ENCODE measurements around the gene NAA80.
"Not testable (repeated sequence)": the region's sequence is repeated elsewhere in the genome, so short reads cannot be mapped to it uniquely, and the experiment has no call there.

The NAA80 gene

GRCh38 chr3:50268703-50269451, 30.3 kb downstream of the NAA80 start, which contains the start of gene SEMA3B:
TSS of gene SEMA3B (plus strand) at chr3:50269147. CDS start at chr3:50269241, 94 bp downstream.
- no peak for DNase-seq

GRCh38 chr3:50268276-50268675, 30.9 kb downstream of the NAA80 start:
- no peak for DNase-seq

DNA sequence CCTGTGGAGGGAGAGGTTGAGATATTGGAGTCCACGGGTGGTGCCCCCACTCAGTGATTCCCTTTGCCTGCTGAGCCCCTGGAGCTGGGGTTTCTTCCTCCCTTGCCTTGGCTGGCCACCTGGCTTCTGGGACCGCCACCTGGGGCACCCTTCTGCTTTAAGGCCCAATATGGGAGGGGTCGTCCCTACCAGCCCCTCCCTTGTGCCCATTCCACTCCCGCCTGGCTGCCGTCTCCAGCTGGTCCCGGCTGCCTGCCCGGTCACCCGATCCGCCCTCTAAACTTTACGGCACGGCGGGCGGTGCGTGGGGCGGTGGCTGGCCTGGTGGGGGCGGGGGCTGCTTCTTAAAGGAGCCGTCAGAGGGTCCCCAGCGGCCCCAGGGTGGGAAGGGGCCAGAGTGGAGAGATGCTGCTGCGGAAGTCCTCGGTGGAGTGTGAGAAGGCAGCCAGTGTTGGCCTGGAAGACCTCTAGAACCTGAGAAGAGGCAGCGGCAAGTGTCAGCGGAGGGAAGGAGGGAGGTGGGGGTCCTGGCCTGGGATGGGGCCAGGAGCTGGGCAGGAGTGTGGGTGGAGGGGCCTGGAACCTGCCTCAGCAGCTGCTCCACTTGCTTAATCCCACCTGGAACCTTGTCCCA, 31.8 kb downstream of the NAA80 start:
- DNase-seq, result no peak

DNA sequence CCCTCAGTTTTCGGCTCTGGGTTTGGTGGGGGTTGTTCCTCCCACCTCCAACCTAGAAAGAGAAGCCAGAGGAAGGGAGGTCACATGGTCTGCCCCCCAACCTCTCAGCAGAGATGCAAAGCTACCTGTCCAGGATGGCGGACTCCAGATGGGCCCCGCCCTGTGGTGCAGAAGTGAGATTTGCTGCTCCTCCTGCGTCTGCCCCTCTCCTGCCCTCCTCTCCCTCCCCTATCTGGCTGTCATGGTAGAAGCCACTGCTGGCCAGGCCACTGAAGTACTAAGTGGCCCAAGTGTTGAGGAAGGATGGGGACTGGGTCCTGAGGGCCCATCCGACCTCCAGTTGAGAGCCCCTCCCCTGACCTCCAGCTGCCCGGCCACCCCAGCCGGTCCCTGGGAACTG, 32.4 kb downstream of the NAA80 start:
- DNase-seq, result no peak

DNA sequence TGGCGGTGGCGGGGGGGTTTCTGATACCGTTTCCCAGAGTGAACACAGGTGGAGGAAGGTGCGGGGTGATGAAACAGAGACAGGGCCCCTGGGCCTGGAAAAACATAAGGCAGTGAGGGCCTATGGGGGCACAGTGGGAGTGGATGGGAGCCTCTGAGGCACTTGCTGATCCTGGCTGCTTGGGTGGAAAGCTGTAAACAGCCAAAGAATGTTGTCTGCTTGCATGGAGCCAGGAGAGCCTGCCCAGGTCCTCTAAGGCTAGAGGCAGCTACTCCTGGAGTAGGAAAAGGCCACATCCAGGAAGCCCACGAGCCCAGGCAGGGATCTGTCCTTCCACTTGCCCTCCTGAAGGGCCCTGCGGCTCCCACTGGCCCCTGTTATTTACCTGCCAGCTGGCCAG, 33.2 kb downstream of the NAA80 start:
- no peak for DNase-seq

DNA sequence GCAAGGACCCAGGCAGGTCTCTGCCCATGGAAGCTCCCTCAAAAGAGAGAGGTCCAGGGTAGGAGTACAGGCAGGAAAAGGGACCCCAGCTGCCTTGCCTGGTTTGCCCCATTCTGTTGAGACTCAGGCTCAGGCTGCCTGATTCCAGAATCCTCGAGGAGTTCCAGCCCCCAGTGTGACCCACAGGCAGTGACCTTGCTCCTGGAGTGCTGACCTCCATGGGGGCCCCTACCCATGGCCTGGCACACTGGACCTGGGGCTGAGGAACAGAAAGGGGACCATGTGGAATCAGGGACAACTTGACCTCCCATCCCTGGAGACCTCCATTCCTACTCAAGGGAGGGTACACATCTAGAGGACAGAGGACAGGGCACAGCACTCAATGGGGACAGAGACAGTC, 33.6 kb downstream of the NAA80 start:
- no peak for DNase-seq

DNA sequence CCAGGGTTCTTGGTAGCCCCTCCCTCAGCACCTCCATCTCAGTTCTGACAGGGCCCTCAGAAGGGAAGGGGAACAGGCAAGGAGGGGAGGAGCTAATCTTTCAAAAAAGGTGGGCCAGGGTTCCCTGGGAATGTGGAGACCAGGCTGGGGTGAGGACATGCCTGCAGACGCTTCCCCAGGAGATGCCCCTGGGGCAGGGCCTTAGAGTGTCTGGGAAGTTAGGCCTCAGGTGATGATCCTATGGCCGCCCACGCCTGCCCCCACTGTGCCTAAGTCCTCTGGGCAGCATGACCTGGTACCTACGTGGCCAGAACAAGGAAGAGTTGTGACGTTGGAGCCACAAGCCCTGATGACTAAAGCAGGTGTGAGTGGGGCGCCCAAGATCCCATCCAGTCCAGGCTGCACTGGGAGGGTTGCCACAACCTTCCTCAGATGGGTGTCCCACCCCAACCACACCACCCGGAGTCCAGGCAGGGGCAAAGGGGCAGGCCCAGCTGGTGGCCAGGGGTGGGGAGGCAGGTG, 34.2 kb downstream of the NAA80 start:
- no peak for DNase-seq

- no peak for DNase-seq
These were observed 34.7 kb downstream of the NAA80 start for GRCh38 chr3:50264383-50264963.

- DNase-seq, result no peak
These were observed 35.5 kb downstream of the NAA80 start for GRCh38 chr3:50263478-50264382.

- no peak for DNase-seq
These were observed 36.4 kb downstream of the NAA80 start for GRCh38 chr3:50262778-50263177.

GRCh38 chr3:50262200-50262599, 37.0 kb downstream of the NAA80 start:
- DNase-seq, result not testable (repeated sequence)

- DNase-seq, result no peak
These were observed 37.7 kb downstream of the NAA80 start for GRCh38 chr3:50261505-50261904.

DNA sequence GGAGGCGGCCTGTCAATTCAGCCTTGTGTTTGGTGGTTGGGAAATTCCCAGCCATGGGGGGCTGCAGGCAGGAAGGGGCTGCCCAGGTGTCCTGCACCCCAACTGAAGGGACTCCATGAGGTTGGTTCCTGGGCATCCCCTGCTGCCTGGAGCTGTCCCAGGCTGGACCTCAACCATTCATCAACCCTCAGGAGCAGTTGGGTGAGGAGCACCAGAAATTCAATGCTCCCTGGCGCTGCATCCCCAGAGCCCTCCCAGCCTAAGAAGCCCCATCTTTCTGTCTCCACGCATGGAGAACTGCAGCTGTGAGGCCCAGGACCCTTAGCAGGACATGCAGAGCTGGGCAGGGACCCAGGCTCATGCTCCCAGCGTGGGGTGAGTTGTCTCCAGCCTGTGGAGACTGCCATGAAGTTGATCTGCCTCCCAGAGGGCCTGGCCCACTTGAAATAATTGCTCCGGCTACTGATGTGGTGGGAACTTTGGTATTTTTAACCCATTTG, 38.2 kb downstream of the NAA80 start:
- DNase-seq, result no peak

DNA sequence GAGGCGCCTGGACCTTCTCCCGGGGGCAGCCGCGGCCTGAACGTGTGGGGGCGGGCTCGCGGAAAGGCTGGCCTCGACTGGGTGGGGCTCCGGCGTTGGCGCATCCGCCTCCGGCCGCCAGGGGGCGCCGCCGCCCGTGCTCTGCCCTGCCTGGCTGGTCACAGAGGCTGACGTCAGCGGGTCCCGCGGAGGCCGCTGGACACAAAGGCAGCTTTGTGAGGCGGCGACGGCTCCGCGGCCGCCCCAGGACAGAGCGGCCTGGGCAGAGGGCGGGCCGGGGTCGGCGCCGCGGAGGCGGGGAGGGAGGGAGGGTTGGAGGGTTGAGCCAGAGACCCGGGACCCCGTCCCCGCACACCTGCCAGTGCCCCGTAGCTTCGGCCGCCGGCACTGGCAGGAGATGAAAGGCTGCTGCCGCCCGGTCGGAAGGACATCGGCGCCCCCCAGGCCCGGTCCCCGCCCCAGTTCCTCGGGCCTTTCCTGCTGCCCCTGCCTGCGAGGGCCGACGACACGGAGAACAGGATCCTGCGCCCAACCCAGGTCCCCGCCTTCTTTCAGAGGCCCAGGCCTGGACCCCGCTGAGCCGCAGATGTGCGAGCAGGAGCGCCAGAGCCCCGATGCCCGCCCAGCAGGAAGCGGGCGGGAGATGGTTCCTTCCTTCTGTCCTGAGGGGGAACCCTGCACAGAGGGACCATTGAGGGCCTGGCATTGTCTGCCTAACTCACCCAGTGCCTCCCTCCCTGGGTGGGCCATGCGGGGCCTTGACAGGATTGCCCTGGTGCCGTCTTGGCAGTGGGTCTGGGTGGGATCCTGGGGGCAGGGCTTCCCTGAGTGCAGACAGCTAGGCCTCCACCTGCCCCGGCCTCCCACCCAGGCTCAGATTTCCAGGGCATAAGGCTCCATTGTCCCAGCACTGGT, 38.9 kb downstream of the NAA80 start:
- no peak for DNase-seq

- no peak for DNase-seq
These were observed 39.7 kb downstream of the NAA80 start for GRCh38 chr3:50259432-50260026.

DNA sequence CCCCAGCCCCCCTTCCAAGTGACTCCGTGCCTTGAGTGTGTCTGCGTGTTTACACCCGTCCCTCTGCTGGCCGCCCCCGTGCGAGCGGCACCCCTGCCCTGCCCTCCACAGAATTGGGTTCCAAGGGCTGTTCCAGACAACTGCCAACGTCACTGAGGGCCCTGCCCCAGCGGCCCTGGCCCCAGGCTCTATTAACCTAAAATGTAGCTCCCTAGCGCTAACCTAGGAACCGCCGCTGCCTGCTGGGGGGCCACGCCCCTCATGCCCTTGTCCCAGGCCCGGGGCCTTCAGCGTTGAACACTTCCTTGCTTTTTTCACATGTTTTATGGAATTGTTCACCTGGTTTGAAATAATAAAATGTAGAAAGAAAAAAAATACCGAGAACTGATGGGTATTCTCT, 40.2 kb downstream of the NAA80 start:
- no peak for DNase-seq

- DNase-seq, result no peak
These were observed 41.0 kb downstream of the NAA80 start for GRCh38 chr3:50258029-50258680.

- no peak for DNase-seq
These were observed 42.0 kb downstream of the NAA80 start for GRCh38 chr3:50256978-50257890.

GRCh38 chr3:50255251-50255615, 44.0 kb downstream of the NAA80 start:
- no peak for DNase-seq
